GM12875 (cell line): ENCODE measurements around the gene SNX22.

Experiments used
- H3K4me3 ChIP-seq: one replicate; pipeline ENCODE4 v1.5.1; 2011; ENCODE audit warnings: low read depth, low read length, control low read depth
- CTCF ChIP-seq: IDR thresholded peaks from 2 replicates; pipeline ENCODE4 v1.5.1; 2011; ENCODE audit warnings: low read depth, mild to moderate bottlenecking, control low read depth, inconsistent platforms, low read length, moderate library complexity, borderline replicate concordance; ENCODE audit not compliant: insufficient read depth

The SNX22 gene

GRCh38 chr15:64144192-64144564 is 7.4 kb upstream of the SNX22 start:
- no peak for TF ChIP-seq CTCF
- no peak overlapping the region for H3K4me3 ChIP-seq

DNA sequence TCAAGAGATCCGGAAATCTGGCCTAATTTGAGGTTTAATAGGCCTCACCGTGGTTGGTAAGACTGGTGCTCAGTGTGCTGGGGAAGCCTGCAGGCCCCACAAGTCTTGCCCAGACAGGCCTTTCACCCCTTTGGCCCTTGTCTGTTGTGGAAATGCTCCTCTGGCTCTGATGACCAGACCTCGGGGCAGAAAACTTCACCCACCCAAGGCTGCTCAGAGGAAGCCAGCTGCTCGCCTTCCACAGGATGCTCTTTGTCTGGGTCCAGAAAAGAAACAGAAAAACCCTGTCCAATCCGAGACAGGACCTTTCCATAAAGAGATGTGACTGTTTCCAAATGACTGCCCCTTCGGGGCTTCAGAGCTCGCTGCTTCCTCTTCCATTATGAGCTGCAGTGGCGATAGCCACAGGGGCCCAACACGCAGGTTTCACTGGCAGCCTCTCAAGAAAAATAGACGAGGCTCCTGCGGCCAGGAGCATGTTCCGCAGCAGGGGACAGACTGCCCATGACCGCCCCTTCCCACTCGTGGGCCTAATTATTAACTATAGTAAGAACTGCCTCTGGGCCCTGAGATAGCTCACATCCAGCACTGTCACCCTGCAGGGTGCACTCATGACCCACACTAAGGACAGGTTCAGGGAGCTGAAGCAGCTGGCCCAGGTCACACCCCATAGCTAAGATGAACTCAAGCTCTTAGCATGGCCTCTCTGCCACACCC is 6.8 kb upstream of the SNX22 start:
- no peak for TF ChIP-seq CTCF
- H3K4me3 ChIP-seq: no peak overlapping the region

DNA sequence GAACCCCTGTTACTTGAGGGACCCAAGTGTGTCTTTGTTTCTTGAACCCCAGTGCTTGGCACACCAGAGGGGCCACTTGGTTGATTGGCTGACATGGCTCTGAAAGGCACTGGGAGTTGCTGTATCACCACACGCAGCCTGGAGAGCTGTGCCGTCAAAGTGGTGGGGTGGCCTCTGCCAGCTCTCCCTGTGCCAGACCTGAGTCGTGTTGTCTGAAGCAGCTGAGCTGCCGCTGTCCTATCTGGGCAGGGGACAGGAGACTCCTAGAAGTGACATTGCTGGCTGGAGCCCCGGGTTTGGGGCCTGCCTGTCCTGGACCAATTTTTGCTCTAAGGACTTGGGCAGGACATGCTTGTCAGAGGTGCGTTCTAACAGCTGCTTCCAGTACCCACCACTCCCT is 5.5 kb upstream of the SNX22 start:
- no peak overlapping the region for H3K4me3 ChIP-seq
- TF ChIP-seq CTCF: no peak

GRCh38 chr15:64146520-64146884 is 5.0 kb upstream of the SNX22 start:
- H3K4me3 ChIP-seq: no peak overlapping the region
- no peak for TF ChIP-seq CTCF

- no peak overlapping the region for H3K4me3 ChIP-seq
- TF ChIP-seq CTCF: no peak
Observed at GRCh38 chr15:64146885-64147681, 4.4 kb upstream of the SNX22 start.

- H3K4me3 ChIP-seq: no peak overlapping the region
- no peak for TF ChIP-seq CTCF
Observed at GRCh38 chr15:64148168-64148567, 3.4 kb upstream of the SNX22 start.

DNA sequence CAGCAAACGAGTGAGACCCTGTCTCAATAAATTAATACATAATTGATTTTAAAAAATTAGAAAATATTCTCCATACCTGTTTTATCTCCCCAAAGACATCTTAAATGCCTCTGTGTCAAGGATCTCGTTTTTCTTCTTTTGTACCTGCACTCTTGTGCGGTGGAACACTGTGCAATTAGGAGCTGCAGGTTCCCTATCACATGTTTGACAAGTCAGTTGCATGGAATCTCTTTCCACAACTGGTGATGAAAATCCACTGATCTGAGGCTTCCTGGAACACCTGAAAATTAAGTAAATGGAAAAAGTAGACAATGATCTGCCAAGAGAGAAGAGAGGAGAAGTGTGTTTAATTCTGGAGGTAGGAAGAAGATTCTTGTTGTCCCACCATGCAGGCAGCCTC is 3.0 kb upstream of the SNX22 start:
- TF ChIP-seq CTCF: no peak
- H3K4me3 ChIP-seq: no peak overlapping the region
